Right lobe of liver (tissue), 6 donors: ENCODE data around the gene SRSF3. TPM values are rescaled to one million over a fixed set of nuclear protein-coding genes. Genes with fewer than 3 reads are reported as not detected.
A peak's percentile ranks its signal among the peaks of the same experiment; 100 is the strongest.

Experiments used
- ATAC-seq, 4 donors: fragments of 200-7000 bp; cut with Tn5 transposase; one replicate each; pipeline ENCODE4 v1.9.1; 2020; ENCODE audit warnings: mild to moderate bottlenecking in 4 of 4, moderate library complexity in 4 of 4
- DNase-seq, 3 donors: peaks; one replicate each; pipeline ENCODE4 v3.0.0-alpha.2; 2020
- H3K27ac ChIP-seq, 3 donors: fragments of 200-600 bp; one replicate each; pipeline ENCODE4 v1.8.0; 2022
- H3K27me3 ChIP-seq, 2 donors: fragments of 200-600 bp; one replicate each; pipeline ENCODE4 v1.8.0; 2022
- H3K36me3 ChIP-seq, 4 donors: fragments of 200-600 bp; sonication (generic) in 1 of 4; one replicate each; pipeline versions ENCODE4 v1.5.1 to v1.8.0; 2017 to 2022; ENCODE audit warnings: control low read depth in 1 of 4
- H3K4me1 ChIP-seq, 4 donors: fragments of 200-600 bp; sonication (generic) in 1 of 4; one replicate each; pipeline versions ENCODE4 v1.5.1 to v1.8.0; 2017 to 2022; ENCODE audit warnings: control low read depth in 1 of 4
- H3K4me3 ChIP-seq, 3 donors: fragments of 200-600 bp; one replicate each; pipeline ENCODE4 v1.8.0; 2022
- H3K9me3 ChIP-seq, 4 donors: fragments of 200-600 bp; sonication (generic) in 1 of 4; one replicate each; pipeline versions ENCODE4 v1.5.1 to v1.8.0; 2017 to 2022; ENCODE audit warnings: control low read depth in 1 of 4
- POLR2A ChIP-seq: fragments of 450-650 bp; IDR thresholded peaks from one replicate; pipeline ENCODE4 v1.6.1; 2017; ENCODE audit warnings: antibody characterized with exemption, mild to moderate bottlenecking
- WGBS: methylation state at CpG from one replicate; pipeline ENCODE4 v1.1.6; 2018; ENCODE audit warnings: low coverage, low lambda C conversion rate; ENCODE audit not compliant: insufficient coverage; ENCODE audit errors: missing lambda C conversion rate; 5-methylcytosine and 5-hydroxymethylcytosine counted together
- intact Hi-C, 2 donors: fragments of 100-400 bp; cut with DNase I; formaldehyde crosslinking; loops; one replicate each; pipeline versions ENCODE4 v1.11.2 to v1.14.1; 2022
- total RNA-seq, 6 experiments: library from RNA; depleted of rRNA in 2 of 6; stranded (reverse); fragments of >200 nt in 2 of 6; fragmentation: NEBNext Ultra II Directional in 3 of 6; extraction: Animal tissue kit (Norgen Biotek cat#: 25700) in 3 of 6; gene quantifications; one replicate each; pipeline versions ENCODE4 v1.1.0 to v1.2.4, GENCODE V29; 2016 to 2023
- TF ChIP-seq, protein P1 (sequence below), 4 donors: fragments of 200-600 bp in 3 of 4; fragments of 450-650 bp in 1 of 4; IDR thresholded peaks; one replicate each; pipeline versions ENCODE4 v1.5.1 to v1.8.0; 2016 to 2022; ENCODE audit warnings: antibody characterized with exemption in 4 of 4, mild to moderate bottlenecking in 2 of 4
- donor health status: DM: no; HTN: yes; CAD: no.
- donor health status: DM: no; HTN: no; CAD: no.
- donor health status: DM: no; HTN: no; CAD: no.
- donor health status: DM: no; HTN: yes; CAD: no.
- donor health status: DM: no; HTN: yes; CAD: no.

The SRSF3 gene
- total RNA-seq, 6 experiments from 2014 or later: 36.8 to 103 (median 71.4) TPM

GRCh38 chr6:36574679-36575078 lies 19.5 kb upstream of the SRSF3 start:
- H3K27ac ChIP-seq: no peak overlapping the region
- peaks cover 0 to 5% (median 0%) of the 10 kb centered on the region in 4 donors for H3K4me1 ChIP-seq
- ATAC-seq (no peak), DNase-seq (no peak)
- H3K4me3 ChIP-seq: no peak overlapping the region
- intact Hi-C loops: loop anchor here in 1 of 2 donors (10.0 kb wide), 1 partner anchor 90 kb away; no protein-coding TSS in a partner anchor
- no peaks in the 10 kb centered on the region for H3K27me3 ChIP-seq
- no peaks in the 10 kb centered on the region for H3K9me3 ChIP-seq
- TF ChIP-seq, protein P1, sequence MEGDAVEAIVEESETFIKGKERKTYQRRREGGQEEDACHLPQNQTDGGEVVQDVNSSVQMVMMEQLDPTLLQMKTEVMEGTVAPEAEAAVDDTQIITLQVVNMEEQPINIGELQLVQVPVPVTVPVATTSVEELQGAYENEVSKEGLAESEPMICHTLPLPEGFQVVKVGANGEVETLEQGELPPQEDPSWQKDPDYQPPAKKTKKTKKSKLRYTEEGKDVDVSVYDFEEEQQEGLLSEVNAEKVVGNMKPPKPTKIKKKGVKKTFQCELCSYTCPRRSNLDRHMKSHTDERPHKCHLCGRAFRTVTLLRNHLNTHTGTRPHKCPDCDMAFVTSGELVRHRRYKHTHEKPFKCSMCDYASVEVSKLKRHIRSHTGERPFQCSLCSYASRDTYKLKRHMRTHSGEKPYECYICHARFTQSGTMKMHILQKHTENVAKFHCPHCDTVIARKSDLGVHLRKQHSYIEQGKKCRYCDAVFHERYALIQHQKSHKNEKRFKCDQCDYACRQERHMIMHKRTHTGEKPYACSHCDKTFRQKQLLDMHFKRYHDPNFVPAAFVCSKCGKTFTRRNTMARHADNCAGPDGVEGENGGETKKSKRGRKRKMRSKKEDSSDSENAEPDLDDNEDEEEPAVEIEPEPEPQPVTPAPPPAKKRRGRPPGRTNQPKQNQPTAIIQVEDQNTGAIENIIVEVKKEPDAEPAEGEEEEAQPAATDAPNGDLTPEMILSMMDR (IDR thresholded peaks at IDR 0.05): no peak
- TF ChIP-seq POLR2A: no peak
- H3K36me3 ChIP-seq: no peaks in the 10 kb centered on the region

DNA sequence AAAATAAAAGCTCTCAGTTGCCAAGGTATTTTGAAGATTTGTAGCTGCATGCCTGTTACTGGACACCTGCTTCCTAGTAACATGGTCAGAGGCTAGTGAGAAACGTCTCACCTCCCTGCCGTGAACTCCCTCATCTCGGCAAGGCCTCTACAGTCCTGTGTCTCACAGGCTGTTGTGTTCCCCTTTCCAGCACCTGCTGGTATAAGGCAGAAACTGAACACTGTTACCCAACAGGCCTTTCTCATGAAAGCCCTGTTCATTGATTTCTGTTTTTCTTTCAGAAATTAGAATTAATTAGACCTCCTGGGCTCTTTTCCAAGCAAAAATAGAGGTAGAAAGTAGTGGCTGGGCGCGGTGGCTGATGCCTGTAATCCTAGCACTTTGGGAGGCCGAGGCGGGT lies 17.6 kb upstream of the SRSF3 start:
- DNase-seq: no peak
- H3K9me3 ChIP-seq: no peaks in the 10 kb centered on the region
- no peak overlapping the region for H3K4me3 ChIP-seq
- H3K36me3 ChIP-seq: no peaks in the 10 kb centered on the region
- no peak overlapping the region for H3K27ac ChIP-seq
- WGBS: 83% methylated on average over 7 of the region's 7 CpGs
- H3K4me1 ChIP-seq: peaks cover 0 to 5% (median 0%) of the 10 kb centered on the region in 4 donors
- no peak for ATAC-seq
- H3K27me3 ChIP-seq: no peaks in the 10 kb centered on the region
- intact Hi-C loops: loop anchor here in 1 of 2 donors (10.0 kb wide), 1 partner anchor 92 kb away; no protein-coding TSS in a partner anchor
- no peak for TF ChIP-seq POLR2A
- TF ChIP-seq, protein P1 (IDR thresholded peaks at IDR 0.05): no peak

GRCh38 chr6:36577301-36577700 lies 16.9 kb upstream of the SRSF3 start:
- WGBS: 56% methylated on average over 2 of the region's 2 CpGs

DNA sequence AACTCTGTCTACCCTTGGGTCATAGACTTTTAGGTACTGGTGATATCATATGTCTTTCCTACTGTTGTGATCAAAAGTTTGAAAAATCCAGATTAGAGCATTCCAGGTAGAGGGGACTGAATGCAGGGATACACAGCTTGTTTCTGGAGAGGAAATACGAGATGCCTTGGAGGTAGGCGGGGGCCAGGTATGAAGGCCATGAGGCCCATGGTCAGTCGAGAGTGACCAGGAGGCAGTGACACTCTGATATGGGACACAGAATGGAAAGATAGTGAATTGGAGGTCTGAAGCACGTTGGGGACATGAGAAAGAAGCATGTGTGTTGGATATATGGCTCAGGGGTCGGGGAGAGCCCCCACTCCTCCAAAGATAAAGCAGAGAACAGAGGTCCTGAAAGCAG lies 16.1 kb upstream of the SRSF3 start:
- DNase-seq (no peak), ATAC-seq (no peak)
- H3K27me3 ChIP-seq: no peaks in the 10 kb centered on the region
- no peaks in the 10 kb centered on the region for H3K9me3 ChIP-seq
- peaks cover 0 to 5% (median 0%) of the 10 kb centered on the region in 4 donors for H3K4me1 ChIP-seq
- H3K4me3 ChIP-seq: no peak overlapping the region
- intact Hi-C loops: loop anchor here in 1 of 2 donors (10.0 kb wide), 1 partner anchor 93 kb away; no protein-coding TSS in a partner anchor
- H3K27ac ChIP-seq: no peak overlapping the region
- H3K36me3 ChIP-seq: no peaks in the 10 kb centered on the region
- TF ChIP-seq POLR2A: no peak
- TF ChIP-seq, protein P1 (IDR thresholded peaks at IDR 0.05): no peak
- 77% methylated on average over 4 of the region's 5 CpGs for WGBS

More at GRCh38 chr6:36577301-36577700, 16.9 kb upstream of the SRSF3 start:
- no peaks in the 10 kb centered on the region for H3K27me3 ChIP-seq
- H3K9me3 ChIP-seq: no peaks in the 10 kb centered on the region
- peaks cover 0 to 5% (median 0%) of the 10 kb centered on the region in 4 donors for H3K4me1 ChIP-seq
- DNase-seq (no peak), ATAC-seq (peak in 2 of 4 donors; percentile 18 to 19)
- H3K4me3 ChIP-seq: no peak overlapping the region
- no peak overlapping the region for H3K27ac ChIP-seq
- intact Hi-C loops: loop anchor here in 1 of 2 donors (10.0 kb wide), 1 partner anchor 92 kb away; no protein-coding TSS in a partner anchor
- TF ChIP-seq POLR2A: no peak
- TF ChIP-seq, protein P1 (IDR thresholded peaks at IDR 0.05): no peak
- H3K36me3 ChIP-seq: no peaks in the 10 kb centered on the region
